Measurements from ENCODE around the gene ITGB4.

DNA sequence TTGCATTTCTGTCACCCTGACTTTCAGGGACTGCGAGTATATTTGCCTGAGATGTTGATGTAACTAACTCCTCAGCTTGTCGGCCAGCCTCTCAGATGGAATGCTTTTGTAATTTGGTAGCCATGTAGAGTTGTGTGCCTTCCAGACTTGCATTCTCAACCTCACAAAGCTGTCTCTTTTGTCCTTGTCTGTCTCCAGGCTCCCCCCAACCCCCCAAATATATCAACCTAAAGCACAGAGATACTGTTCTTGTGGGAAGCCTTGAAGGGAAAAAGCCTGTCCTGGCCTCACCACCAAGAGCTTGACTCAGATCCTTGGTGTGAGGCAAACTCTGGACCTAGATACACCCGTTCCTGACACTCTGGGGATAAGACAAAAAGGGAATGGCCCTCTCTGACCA, 35.8 kb upstream of the ITGB4 start:
- TF ChIP-seq, protein P1, sequence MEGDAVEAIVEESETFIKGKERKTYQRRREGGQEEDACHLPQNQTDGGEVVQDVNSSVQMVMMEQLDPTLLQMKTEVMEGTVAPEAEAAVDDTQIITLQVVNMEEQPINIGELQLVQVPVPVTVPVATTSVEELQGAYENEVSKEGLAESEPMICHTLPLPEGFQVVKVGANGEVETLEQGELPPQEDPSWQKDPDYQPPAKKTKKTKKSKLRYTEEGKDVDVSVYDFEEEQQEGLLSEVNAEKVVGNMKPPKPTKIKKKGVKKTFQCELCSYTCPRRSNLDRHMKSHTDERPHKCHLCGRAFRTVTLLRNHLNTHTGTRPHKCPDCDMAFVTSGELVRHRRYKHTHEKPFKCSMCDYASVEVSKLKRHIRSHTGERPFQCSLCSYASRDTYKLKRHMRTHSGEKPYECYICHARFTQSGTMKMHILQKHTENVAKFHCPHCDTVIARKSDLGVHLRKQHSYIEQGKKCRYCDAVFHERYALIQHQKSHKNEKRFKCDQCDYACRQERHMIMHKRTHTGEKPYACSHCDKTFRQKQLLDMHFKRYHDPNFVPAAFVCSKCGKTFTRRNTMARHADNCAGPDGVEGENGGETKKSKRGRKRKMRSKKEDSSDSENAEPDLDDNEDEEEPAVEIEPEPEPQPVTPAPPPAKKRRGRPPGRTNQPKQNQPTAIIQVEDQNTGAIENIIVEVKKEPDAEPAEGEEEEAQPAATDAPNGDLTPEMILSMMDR (IDR thresholded peaks at IDR 0.05): no peak
- no peak for TF ChIP-seq POLR2A (IDR thresholded peaks at IDR 0.05)
